IPS-20b (cell line): Measurements from ENCODE around the gene SRD5A1.

Experiments used
- H3K27ac ChIP-seq: one replicate; pipeline ENCODE4 v1.5.1; 2013; ENCODE audit warnings: low read length
- H3K27me3 ChIP-seq: 2 replicates; pipeline ENCODE4 v1.6.1; 2013; ENCODE audit warnings: mild to moderate bottlenecking, low read length, inconsistent platforms; ENCODE audit not compliant: insufficient read depth
- H3K36me3 ChIP-seq: 2 replicates; pipeline ENCODE4 v1.6.1; 2013; ENCODE audit warnings: low read depth, mild to moderate bottlenecking, inconsistent platforms, low read length, moderate library complexity; ENCODE audit not compliant: insufficient read depth
- H3K4me1 ChIP-seq: 2 replicates; pipeline ENCODE4 v1.6.1; 2013; ENCODE audit warnings: mild to moderate bottlenecking, control low read depth, inconsistent platforms, low read length, moderate library complexity; ENCODE audit not compliant: insufficient read depth
- H3K4me3 ChIP-seq: 2 replicates; pipeline ENCODE4 v1.5.1; 2013; ENCODE audit warnings: mild to moderate bottlenecking, low read length, inconsistent platforms
- H3K9ac ChIP-seq: 2 replicates; pipeline ENCODE4 v1.6.1; 2013; ENCODE audit warnings: low read depth, mild to moderate bottlenecking, inconsistent platforms, low read length, moderate library complexity
- H3K9me3 ChIP-seq: 2 replicates; pipeline ENCODE4 v1.6.1; 2013; ENCODE audit warnings: mild to moderate bottlenecking, low read depth, low read length, inconsistent platforms; ENCODE audit not compliant: insufficient read depth

Gene SRD5A1

DNA sequence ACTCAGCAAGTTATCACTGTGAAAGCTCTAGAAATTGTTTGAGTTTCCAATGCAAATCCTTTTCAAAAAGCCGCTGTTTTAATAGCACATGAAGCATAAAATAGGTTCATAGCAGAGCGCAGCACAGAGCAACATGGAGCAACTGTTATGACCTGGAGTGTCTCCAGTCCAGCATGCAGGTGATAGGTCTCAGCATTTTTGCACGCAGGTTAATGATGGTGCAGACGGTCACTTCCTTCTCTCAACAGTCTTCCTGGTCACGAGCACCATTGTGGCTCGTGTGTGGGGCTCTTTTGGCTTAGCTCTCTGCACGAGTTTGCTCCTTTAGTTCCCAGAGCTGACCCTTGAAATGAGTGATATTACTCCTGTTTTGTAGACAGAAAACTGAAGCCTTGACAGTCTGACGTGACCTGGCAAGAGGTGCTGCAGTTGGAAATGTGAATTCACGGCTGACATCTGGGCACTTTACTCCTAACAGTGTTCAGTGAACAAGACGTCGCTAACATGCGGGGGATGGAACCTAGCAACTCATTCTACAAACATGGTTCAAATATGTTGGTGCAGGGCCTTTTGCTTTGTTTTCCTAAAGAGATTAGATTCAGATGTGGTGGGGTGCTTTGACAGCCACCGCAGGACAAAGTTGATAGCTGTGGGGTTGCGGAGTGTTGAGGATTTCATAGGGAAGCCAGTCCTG is 90.0 kb downstream of the SRD5A1 start:
- Histone ChIP-seq H3K27ac (no peak overlapping the region), H3K27me3 (no peaks in the 10 kb centered on the region), H3K36me3 (peaks cover 3% of the 10 kb centered on the region; the same call in 1 of the 2 replicates), H3K9me3 (no peaks in the 10 kb centered on the region), H3K4me1 (peaks cover 8% of the 10 kb centered on the region), H3K9ac (no peak overlapping the region), H3K4me3 (no peak overlapping the region)

GRCh38 chr5:6723816-6724300 is 90.6 kb downstream of the SRD5A1 start:
- Histone ChIP-seq H3K9ac (no peak overlapping the region), H3K4me1 (peaks cover 9% of the 10 kb centered on the region), H3K27ac (no peak overlapping the region), H3K9me3 (no peaks in the 10 kb centered on the region), H3K27me3 (no peaks in the 10 kb centered on the region), H3K36me3 (peaks cover 3% of the 10 kb centered on the region; the same call in 1 of the 2 replicates), H3K4me3 (no peak overlapping the region)
